Aorta (tissue), 5 donors: ENCODE results near the gene ZNF12. TPM values are rescaled to one million over a fixed set of nuclear protein-coding genes. Genes with fewer than 3 reads are reported as not detected.
"Not testable (repeated sequence)": the region's sequence is repeated elsewhere in the genome, so short reads cannot be mapped to it uniquely, and the experiment has no call there.

Source experiments
- ATAC-seq: fragments of 200-7000 bp; cut with Tn5 transposase; one replicate; pipeline ENCODE4 v1.9.1; 2022; ENCODE audit warnings: moderate library complexity; ENCODE audit not compliant: low FRiP score
- DNase-seq, 2 donors: peaks; one replicate each; pipeline ENCODE4 v3.0.0-alpha.2; 2020
- H3K27ac ChIP-seq, 2 donors: one replicate each; pipeline ENCODE4 v1.5.1; 2013; ENCODE audit warnings: low read length in 2 of 2, mild to moderate bottlenecking in 2 of 2, moderate library complexity in 2 of 2, control low read depth in 1 of 2, inconsistent platforms in 1 of 2, low read depth in 1 of 2
- H3K27me3 ChIP-seq, 2 donors: one replicate each; pipeline ENCODE4 v1.6.1; 2013; ENCODE audit warnings: control low read depth in 1 of 2, low read length in 1 of 2, mild to moderate bottlenecking in 1 of 2, moderate library complexity in 1 of 2; ENCODE audit not compliant: insufficient read depth in 2 of 2, control insufficient read depth in 1 of 2
- H3K36me3 ChIP-seq, 2 donors: one replicate each; pipeline ENCODE4 v1.6.1; 2013; ENCODE audit warnings: control low read depth in 1 of 2, low read length in 1 of 2, mild to moderate bottlenecking in 1 of 2; ENCODE audit not compliant: insufficient read depth in 2 of 2, control insufficient read depth in 1 of 2
- H3K4me1 ChIP-seq, 2 donors: one replicate each; pipeline ENCODE4 v1.6.1; 2013; ENCODE audit warnings: low read length in 2 of 2, control low read depth in 1 of 2, mild to moderate bottlenecking in 1 of 2, moderate library complexity in 1 of 2; ENCODE audit not compliant: insufficient read depth in 2 of 2, control insufficient read depth in 1 of 2
- H3K4me3 ChIP-seq, 2 donors: one replicate each; pipeline ENCODE4 v1.5.1; 2013; ENCODE audit warnings: low read length in 2 of 2, control low read depth in 1 of 2, mild to moderate bottlenecking in 1 of 2
- H3K9me3 ChIP-seq: one replicate; pipeline ENCODE4 v1.6.1; 2013; ENCODE audit warnings: mild to moderate bottlenecking, low read length; ENCODE audit not compliant: control insufficient read depth
- WGBS, 2 donors: extraction: QIAGEN DNeasy Blood & Tissue Kit; methylation state at CpG; one replicate each; pipeline ENCODE4 v1.1.7; 2013; 5-methylcytosine and 5-hydroxymethylcytosine counted together
- intact Hi-C, 2 donors: fragments of 100-400 bp; cut with DNase I; formaldehyde crosslinking; loops; one replicate each; pipeline versions ENCODE4 v1.14.2 to v1.15.0; 2022
- long read RNA-seq, 2 donors: library from polyadenylated mRNA; unstranded; transcript quantifications; one replicate each; pipeline ENCODE4 v2.0.0, GENCODE V29; 2020 to 2021
- polyA plus RNA-seq, 2 donors: library from polyadenylated mRNA; stranded (reverse); fragments of 200-250 nt; gene quantifications; one replicate each; pipeline ENCODE4 v1.2.3, GENCODE V29; 2013
- total RNA-seq, 2 donors: library from RNA; stranded (reverse); fragmentation: NEBNext Ultra II Directional; extraction: Animal tissue kit (Norgen Biotek cat#: 25700); gene quantifications; one replicate each; pipeline ENCODE4 v1.2.1, GENCODE V29; 2021
- donor health status: healthy with polysubstance abuse.
- donor health status: Bipolar disorder and iron deficiency.
- donor health status: DM: no; HTN: no; CAD: no.
- donor health status: DM: no; HTN: no; CAD: no.
- donor health status: DM: yes; HTN: yes; CAD: no.

Gene ZNF12
- total RNA-seq (10 to 100 TPM; 23.5 to 26.7 TPM), polyA plus RNA-seq (10 to 100 TPM in 1 of 2 donors, 1 to 10 TPM in 1; 8.9 to 17.0 TPM)
- long read RNA-seq, donor 1, partial matches to known transcripts: 0 of 11 reads
- long read RNA-seq, donor 1, other reads (novel, unspliced or antisense): 11 of 11 reads
- long read RNA-seq, donor 2, full-length matches to known transcripts: 11 of 15 reads
- long read RNA-seq, donor 2, partial matches to known transcripts: 1 of 15 reads
- long read RNA-seq, donor 2, other reads (novel, unspliced or antisense): 3 of 15 reads

- H3K27me3 ChIP-seq: no peaks in the 10 kb centered on the region
- DNase-seq (peak; percentile 99), ATAC-seq (peak; percentile 99)
- H3K4me1 ChIP-seq: no peaks in the 10 kb centered on the region
- intact Hi-C loops: loop anchor here in 1 of 2 donors (2.0 kb wide), 2 partner anchors 22 to 70 kb away; partner anchors contain the start of gene ZNF316
- H3K36me3 ChIP-seq: peaks cover 4 to 9% of the 10 kb centered on the region in 2 donors
- WGBS, 2 donors: 1 to 2% methylated on average over 54 to 65 of the region's 65 CpGs
- H3K27ac ChIP-seq: peak within 1 kb of the TSS in 1 of 2 donors; percentile 22
- peak within 1 kb of the TSS; percentile 73 to 96 for H3K4me3 ChIP-seq
- H3K9me3 ChIP-seq: peaks cover 4% of the 10 kb centered on the region
These were observed at the start of gene ZNF12 for GRCh38 chr7:6706666-6707407. Gene ZNF12, minus strand, starts transcription at chr7:6706947. Its CDS starts 1,774 bp downstream, at chr7:6705173.

- H3K4me1 ChIP-seq, H3K36me3 ChIP-seq, DNase-seq, H3K9me3 ChIP-seq, H3K27ac ChIP-seq, H3K4me3 ChIP-seq, intact Hi-C loops, H3K27me3 ChIP-seq: not testable (repeated sequence)
- 4 to 9% methylated on average over 12 to 25 of the region's 38 CpGs for WGBS, 2 donors
- peak; percentile 64 for ATAC-seq
These were observed 47.2 kb upstream of the ZNF12 start, which contains the start of gene RSPH10B2 for GRCh38 chr7:6753964-6754363. Gene RSPH10B2, plus strand, starts transcription at chr7:6754103. Its CDS starts 3,575 bp downstream, at chr7:6757678.

GRCh38 chr7:6750173-6750572, 43.4 kb upstream of the ZNF12 start:
- WGBS, 2 donors: 89 to 97% methylated on average over 3 to 4 of the region's 6 CpGs
- DNase-seq, H3K4me1 ChIP-seq, ATAC-seq, H3K36me3 ChIP-seq, H3K4me3 ChIP-seq, H3K9me3 ChIP-seq, H3K27ac ChIP-seq, intact Hi-C loops, H3K27me3 ChIP-seq: not testable (repeated sequence)

- intact Hi-C loops, H3K27me3 ChIP-seq, H3K4me1 ChIP-seq, H3K36me3 ChIP-seq, H3K27ac ChIP-seq, H3K9me3 ChIP-seq, H3K4me3 ChIP-seq: not testable (repeated sequence)
- 91 to 94% methylated on average over 6 of the region's 12 CpGs for WGBS, 2 donors
- DNase-seq (peak in 1 of 2 donors; percentile 73), ATAC-seq (peak; percentile 51)
These were observed 42.6 kb upstream of the ZNF12 start for GRCh38 chr7:6749335-6749734.

- H3K27me3 ChIP-seq, ATAC-seq, H3K4me3 ChIP-seq, DNase-seq, H3K4me1 ChIP-seq, H3K27ac ChIP-seq, intact Hi-C loops, H3K36me3 ChIP-seq, H3K9me3 ChIP-seq: not testable (repeated sequence)
- 75 to 90% methylated on average over 1 to 2 of the region's 12 CpGs for WGBS, 2 donors
These were observed 37.8 kb upstream of the ZNF12 start for GRCh38 chr7:6744410-6745100.

DNA sequence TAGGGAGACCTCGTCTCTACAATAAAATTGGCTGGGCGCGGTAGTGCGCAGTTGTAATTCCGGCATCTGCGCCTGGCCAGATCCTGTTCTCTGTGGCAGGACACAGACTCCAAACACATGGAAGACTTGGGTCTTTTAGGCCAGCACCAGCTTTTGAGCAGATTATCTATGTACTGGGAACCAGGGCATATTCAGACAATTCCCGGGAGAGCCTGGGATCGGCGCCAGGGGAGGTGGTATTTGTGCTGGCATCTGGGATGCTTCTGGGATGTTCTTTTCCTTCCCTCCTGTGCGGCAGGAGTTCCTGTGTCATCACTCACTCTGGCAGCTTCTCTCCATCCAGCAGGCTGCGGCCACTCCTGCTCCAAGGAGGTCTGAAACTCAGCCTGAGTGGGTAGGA, 31.7 kb upstream of the ZNF12 start:
- H3K27ac ChIP-seq, H3K27me3 ChIP-seq, H3K9me3 ChIP-seq, H3K4me1 ChIP-seq, DNase-seq, H3K4me3 ChIP-seq, H3K36me3 ChIP-seq, ATAC-seq, intact Hi-C loops: not testable (repeated sequence)
- WGBS, 2 donors: 81 to 91% methylated on average over 4 to 7 of the region's 11 CpGs

DNA sequence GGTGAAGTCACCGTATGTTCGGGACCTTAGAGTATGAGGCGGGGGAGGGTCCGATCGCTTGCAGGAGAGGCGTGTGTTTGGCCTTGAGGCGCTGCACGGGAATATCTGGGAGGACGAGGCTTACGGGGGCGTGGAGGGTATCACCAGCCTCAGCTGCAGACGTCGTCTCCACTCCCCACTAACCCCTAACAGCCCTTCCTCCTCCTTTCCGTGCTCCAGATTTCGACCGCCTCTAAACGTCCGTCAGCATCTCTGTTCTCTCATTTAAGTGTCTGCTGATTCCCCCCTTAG, 23.5 kb upstream of the ZNF12 start:
- intact Hi-C loops: no loop called here
- 0 to 1% methylated on average over 17 to 18 of the region's 18 CpGs for WGBS, 2 donors
- H3K36me3 ChIP-seq: no peaks in the 10 kb centered on the region
- DNase-seq (no peak), ATAC-seq (no peak)
- no peaks in the 10 kb centered on the region for H3K27me3 ChIP-seq
- H3K9me3 ChIP-seq: no peaks in the 10 kb centered on the region
- H3K27ac ChIP-seq: no peak overlapping the region
- no peaks in the 10 kb centered on the region for H3K4me1 ChIP-seq
- peak overlapping the region; percentile 42 to 74 for H3K4me3 ChIP-seq

GRCh38 chr7:6729492-6730342, 23.0 kb upstream of the ZNF12 start:
- Histone ChIP-seq H3K9me3 (no peaks in the 10 kb centered on the region), H3K27me3 (no peaks in the 10 kb centered on the region), H3K4me3 (peak overlapping the region; percentile 42 to 74), H3K36me3 (no peaks in the 10 kb centered on the region), H3K27ac (peak overlapping the region in 1 of 2 donors; percentile 26), H3K4me1 (no peaks in the 10 kb centered on the region)
- peak; percentile 100 for ATAC-seq
- intact Hi-C loops: loop anchor here in 1 of 2 donors (2.0 kb wide), 1 partner anchor 23 kb away; the partner anchor contains the start of gene ZNF12
- DNase-seq: peak; percentile 96 to 98
- 1% methylated on average over 63 to 66 of the region's 66 CpGs for WGBS, 2 donors
